GM19238 (cell line): ENCODE data around the gene MINDY4.

Experiments
- DNase-seq: peaks from one replicate; pipeline ENCODE4 v3.0.0; 2011; ENCODE audit warnings: low spot score; ENCODE audit not compliant: insufficient read length

Gene MINDY4

DNA sequence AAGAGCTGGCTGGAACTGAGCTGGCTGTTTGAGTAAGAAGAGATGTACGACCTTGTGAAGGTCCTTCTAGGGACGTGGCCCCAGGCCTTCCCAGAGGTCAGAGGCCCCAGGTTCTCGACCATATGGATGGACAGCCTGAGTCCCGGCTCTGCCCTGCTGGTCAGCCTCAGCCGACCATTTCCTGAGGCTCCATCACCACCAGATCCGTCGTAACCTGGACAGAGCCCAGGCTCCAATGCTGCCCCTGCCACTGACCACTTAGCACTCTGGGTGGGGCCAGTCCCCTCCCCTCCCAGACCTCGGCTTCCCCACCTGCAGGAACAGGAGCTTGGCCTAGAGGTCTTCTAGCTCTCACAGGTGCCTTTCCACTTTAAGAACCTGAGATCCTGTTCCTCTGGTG lies 29.9 kb upstream of the MINDY4 start:
- no peak for DNase-seq

DNA sequence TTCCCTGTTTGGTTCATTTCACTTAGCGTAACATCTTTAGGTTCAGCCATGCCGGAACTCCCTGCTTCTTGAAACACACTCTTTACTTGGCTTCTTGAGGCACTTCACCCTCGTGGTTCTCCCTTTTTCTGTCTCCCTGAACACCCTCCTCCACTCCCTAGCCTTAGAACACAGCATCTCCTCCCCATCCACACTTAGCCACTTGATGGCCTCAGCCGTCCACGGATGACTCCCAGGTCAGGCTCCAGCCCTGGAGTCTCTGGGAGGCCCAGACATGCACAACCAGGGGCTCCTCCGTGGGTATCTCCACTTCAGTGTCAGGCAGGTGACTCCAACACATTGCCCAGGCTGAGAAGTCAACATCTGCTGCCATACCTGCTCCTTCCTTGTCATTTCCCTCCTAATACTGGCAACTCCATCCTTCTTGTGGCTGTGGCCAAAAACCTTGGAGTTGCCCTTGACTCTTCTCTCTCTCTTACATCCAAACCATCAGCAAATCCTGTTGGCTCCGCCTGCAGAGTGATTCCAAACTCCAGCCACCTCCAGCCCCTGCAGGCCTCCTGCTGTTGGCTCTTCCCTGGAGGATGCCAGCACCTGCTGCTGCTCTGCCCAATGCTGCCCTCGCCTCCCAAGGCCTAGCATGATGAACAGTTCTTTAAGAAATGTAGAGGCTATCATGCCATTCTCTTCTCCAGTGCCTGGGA lies 27.7 kb upstream of the MINDY4 start:
- DNase-seq: no peak

DNA sequence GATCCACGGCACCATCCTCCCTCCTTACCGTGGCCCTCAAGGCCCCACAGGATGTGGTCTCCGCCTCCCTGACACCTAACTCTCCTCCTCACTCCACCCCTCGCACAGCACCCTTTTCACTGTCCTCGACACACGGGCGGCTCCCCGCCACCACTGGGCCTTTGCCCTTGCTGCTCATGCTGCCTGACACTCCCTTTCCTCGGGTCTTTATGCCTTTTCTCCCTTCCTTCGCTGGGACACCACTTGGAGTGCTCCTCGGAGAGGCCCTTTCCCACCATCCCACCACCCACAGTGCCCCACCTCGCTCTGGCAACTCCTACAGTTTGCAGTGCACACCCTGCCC lies 27.2 kb upstream of the MINDY4 start:
- no peak for DNase-seq

DNA sequence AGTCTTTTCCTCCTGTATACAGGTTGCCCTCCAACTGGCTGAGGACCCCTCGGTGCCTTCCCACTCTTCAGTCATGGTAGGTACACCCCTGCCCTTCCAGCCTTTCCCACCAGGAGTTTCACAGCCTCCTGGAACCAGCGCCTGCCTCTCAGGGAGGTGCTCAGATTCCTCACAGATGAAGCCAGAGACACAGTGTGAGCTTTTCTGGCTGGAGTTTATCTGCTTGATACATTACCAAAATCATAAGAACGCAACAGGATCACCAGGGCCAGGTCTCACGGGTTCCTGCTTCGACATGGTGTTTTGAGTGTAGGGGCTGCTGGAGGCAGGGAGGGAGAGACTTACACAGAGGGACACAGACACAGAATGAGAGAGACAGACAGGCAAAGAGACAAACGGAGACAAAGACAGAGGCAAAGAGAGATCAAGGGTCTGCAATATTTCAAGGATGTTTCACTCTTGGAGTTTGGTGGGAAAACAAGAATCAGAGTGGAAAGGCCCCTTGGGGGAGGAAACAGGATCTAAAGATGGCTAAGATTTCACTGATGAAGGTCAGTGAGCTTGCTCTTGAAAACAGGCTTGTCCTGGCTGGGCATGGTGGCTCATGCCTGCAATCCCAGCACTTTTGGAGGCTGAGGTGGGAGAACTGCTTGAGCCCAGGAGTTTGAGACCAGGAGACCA lies 25.8 kb upstream of the MINDY4 start:
- DNase-seq: no peak

DNA sequence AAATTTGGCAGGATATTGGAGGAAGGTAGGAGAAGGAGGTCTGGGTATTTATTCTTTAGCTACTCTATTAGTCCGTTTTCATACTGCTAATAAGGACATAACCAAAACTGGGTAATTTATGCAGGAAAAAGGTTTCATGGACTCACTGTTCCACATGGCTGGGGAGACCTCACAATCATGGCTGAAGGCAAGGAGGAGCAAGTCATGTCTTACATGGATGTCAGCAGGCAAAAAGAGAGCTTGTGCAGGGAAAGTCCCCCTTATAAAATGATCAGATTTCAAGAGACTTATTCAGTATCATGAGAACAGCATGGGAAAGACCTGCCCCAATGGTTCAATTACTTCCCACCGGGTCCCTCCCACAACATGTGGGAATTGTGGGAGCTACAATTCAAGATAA lies 21.2 kb upstream of the MINDY4 start:
- no peak for DNase-seq

DNA sequence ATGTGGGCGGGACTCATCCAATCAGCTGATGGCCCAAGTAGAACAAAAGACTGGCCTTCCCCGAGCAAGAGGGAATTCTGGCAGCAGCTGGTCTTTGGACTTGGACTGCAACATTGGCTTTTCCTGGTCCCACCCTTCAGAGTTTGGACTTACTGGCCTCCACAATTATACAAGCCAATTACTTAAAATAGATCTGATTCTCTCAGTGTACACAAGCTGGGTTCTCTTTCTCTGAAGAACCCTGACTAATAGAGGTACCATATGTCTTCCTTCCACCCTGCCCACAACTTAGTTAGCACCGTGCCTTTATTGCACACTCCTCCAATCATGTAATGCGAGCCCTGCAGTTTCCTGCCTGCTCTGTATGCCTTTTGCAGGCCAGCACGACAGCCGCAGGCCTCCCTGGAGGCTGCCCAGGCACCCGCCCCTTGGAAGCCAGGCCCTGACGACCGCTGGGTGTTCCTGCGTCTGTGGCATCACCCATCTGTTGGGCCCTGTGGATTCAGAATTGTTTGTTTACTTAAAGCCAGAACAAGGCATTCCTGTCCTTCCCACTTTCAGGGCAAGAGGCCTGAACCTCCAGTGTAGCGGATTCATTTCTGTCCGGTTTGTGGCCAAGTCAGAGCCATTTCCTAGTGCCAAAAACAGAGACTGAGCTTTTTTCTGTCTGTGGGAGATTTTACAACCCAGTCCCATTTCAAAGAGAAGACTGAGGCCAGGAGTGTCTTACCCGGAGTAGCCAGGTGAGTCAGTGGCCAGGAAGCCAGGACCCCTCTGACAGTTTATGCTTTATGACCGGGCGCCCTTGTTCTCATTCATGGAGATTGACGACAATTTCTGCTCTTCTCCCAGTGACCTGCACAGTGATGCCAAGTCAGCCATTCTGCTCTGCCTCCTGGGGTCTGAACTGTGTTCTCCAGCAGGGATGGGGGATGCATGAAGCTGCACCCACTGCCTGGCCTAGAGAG lies 20.2 kb upstream of the MINDY4 start:
- no peak for DNase-seq

DNA sequence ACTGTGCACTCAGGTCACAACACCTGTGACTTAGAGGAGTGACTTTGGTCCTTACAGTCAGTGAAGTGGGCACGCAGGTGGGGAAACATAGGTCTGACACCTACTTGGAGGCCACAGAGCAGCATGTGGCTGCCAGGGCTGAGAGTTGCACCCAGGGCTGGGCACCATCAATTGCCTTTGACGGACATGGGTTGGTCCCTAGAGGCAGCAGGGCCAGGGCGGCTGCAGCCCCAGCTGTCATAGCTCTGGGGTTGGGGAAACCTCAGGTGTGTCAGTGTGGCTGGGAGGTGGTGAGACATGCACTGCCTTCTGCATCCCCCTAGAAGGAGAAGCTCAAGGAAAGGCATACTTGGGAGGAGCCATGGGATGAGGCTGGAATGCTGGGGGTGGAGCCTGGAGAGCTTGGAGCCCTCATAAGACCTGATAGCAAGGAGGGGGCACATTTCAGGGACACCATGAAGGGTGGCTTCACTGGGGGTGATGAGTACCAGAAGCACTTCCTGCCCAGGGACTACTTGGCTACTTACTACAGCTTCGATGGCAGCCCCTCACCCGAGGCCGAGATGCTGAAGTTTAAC lies 19.4 kb upstream of the MINDY4 start, which contains the start of gene INMT:
INMT (plus strand) TSS at position 440 of the 578 bp plus-strand sequence; CDS start at position 456, 16 bp downstream.
- no peak for DNase-seq

DNA sequence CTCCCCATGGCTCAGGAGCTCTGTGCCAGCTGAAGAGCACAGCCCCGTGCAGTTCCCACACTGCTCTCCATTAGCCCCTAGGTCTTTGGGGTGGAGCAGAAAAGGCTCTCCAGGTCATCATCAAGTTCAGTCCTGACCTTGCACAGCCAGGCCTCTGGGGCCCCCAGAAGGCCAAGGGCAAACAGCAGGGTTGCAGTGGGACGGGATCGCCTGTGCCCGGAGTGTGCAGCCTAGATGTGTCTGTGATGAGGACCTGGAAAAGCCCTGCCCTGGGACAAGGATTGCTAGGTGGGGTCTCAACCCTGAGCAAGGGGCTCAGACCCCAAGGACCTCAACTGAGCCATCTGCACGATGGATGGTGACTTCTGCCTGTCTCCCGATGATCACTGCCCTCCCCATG lies 18.7 kb upstream of the MINDY4 start:
- no peak for DNase-seq

DNA sequence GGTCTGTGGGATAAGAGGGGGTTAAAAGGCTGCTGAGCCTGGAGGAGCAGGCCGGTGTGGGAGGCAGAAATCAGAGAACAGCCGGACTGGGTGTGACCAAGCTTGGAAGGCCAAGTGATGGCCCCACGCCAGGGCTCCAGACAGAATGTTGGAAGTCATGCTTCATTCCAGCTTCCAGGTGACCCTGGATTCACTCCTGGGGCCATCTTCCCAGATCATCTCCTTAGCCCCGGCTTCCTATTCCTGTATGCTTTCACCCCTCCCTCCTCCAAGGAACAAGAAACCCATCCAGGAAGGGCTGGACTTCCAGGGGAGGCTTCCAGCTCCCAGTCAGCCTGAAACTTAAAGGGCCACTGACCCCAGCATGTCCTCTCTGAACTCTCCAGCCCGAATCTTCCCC lies 18.2 kb upstream of the MINDY4 start:
- DNase-seq: no peak

DNA sequence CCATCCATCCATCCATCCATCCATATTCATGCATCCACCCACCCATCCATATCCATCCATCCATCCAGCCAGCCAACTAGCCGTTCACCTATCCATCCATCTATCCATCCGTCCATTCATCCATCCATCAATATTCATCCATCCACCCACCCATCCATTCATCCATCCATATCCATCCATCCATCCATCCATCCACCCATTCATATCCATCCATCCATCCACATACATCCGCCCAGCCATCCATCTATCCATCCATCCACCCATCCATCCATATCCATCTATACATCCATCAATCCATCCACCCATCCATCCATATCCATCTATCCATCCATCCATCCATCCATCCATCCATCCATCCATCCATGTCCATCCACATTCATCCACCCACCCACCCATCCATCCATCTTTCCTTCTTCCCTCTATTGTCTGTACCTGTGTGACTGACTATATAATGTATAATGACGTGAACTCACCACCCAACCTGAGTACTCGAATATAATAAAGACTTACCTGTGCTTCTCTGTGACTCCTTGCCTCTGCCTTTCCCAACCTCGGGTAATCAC lies 16.8 kb upstream of the MINDY4 start:
- DNase-seq: no peak

DNA sequence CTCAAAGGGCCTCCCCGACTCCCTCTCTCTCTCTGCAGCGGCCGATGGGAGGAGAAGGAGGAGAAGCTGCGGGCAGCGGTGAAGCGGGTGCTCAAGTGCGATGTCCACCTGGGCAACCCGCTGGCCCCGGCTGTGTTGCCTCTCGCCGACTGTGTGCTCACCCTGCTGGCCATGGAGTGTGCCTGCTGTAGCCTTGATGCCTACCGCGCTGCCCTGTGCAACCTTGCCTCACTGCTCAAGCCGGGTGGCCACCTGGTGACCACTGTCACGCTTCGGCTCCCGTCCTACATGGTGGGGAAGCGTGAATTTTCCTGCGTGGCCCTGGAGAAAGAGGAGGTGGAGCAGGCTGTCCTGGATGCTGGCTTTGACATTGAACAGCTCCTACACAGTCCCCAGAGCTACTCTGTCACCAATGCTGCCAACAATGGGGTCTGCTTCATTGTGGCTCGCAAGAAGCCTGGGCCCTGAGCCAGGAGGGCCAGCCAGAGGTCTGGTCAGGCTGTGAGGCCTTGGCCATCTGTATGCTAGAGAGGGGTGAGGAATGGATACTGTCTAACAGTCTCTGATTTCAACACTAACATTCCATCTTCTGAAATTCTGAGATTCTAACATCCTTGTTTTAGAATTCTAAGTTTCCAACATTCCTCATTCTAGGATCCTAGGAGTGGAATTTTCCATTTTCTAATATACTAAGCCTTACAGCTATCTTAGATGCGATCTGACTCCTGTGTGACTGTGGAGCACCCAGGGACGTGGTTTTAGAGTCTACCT lies 15.6 kb upstream of the MINDY4 start:
- no peak for DNase-seq

DNA sequence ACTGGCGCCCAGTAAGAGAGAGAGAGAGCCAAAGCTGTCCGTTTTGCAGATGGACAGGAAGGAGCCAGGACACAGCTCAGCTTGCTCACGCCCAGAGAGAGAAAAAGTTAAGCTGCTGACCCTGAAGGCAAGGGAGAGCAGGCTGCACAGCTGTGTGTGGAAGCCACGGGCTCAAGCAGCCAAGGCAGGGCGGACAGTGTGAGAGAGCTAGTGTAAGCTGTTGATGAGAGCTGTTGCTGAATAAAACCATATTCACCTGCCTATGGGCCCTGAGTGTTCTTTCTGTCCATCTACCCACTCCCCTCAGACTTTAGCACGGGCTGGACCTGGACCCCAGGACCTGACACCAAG lies 13.9 kb upstream of the MINDY4 start:
- no peak for DNase-seq

DNA sequence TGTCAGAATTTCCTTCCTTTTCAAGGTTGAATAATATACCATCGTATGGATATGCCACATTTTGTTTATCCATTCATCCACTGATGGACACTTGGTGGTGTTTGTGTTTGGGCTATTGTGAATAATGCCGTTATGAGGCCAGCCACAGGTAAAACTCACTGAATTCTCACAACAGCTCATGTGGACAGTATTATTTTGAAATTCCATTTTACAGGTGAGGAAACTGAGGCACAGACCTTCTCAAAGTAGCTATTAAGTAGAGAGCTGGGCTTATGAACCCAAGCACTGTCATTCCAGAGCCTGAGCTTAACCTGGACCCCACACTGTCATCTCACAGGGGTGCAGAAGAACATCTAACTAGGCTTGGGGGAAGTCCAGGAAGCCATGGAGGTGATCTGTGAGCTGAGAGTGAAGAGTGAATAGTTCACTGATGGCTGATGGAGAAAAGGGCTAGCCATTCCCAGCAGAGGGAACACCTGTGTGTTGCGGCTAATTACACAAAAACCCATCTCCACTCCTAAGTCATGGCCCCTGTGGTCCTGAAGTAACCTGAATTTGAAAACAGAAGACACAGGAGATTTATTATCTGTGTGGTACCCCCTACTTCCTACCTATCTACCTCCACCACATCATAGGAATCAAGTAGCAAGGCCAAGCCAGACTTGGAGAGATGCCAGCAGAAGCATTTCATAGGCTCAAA lies 10.6 kb upstream of the MINDY4 start:
- no peak for DNase-seq

DNA sequence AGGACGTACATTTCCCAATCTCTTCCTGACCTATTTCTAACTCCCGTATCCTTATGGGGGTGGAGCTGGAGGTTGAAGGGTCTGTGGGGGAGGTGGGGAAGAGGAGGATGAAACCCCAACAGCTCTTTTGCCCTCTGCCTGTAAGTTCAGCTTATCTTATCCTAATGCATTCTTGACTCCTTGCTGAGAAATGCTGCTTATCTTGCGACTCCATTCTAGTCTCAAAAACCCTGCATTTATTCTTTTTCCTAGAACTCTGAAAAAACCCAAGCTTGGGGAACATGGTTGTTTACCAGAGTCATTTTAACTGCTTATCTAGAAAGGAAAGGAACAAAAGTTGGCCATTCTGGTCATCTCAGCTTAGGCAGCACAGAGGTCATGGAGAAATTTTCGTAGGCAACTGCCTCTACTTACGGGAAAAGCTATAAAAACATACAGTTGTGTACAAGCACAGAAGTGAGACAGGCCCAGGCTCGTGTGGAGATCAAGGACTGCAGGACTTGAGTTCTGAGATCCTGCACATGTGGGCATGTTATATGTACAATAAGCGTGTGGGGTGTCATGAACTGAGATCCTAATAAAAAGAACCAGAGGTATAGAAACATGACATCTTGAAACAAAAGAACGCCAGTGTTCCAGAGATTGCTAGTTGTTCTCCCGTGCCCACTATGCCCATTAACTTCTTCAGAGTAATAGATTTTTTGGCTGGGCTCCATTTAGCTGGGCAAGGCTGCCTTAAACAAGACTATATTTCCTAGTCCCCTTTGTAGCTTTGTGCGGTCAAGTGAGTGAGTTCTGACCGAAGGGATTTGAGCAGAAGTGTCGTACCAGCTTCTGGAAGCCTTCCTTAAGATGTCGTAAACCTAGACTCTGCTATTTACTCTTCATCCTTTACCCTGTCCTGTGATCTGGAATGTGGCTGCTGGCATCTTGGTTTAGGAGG lies 9.7 kb upstream of the MINDY4 start:
- DNase-seq: no peak

DNA sequence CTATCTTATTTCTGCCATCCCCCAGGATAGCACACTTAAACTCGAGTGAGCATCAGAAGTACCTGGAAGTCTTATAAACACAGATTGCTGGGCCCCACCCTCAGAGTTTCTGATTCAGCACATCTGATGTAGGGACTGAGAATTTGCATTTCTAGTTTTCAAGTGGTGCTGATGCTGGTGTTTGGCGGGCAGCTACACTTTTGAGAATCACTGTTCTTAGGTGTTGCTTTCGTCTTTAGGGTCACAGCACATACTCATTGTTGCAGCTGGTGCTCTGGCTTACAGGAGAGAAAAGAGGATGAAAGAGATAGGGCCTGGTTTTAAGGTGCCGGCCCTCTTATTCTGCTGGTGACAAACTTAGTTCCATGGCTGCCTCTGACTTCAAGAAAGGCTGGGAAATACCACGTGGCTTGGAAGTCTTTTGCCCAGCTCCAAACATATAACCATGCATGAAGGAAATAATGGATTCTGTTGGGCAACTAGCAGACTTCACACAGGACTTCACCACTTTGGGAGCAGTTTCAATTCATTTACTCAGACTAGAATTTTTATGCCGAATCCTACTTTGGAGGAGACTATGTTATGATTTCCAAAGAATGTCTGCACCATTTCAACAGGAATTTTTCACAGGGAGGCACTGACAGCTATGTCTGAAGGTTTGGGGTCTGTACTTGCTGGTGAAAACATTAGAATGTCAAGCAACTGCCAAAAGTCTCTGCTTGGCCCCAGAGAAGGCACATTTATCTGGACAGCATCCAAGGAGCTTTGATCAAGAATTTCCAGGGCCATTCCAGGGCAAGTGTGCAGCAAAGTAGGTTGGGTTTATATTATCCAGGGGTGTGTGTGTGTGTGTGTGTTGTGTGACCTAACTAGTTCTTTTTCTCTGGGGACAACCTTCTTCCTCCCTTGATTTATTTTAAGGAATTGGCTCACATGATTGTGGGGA lies 6.9 kb upstream of the MINDY4 start:
- DNase-seq: no peak

DNA sequence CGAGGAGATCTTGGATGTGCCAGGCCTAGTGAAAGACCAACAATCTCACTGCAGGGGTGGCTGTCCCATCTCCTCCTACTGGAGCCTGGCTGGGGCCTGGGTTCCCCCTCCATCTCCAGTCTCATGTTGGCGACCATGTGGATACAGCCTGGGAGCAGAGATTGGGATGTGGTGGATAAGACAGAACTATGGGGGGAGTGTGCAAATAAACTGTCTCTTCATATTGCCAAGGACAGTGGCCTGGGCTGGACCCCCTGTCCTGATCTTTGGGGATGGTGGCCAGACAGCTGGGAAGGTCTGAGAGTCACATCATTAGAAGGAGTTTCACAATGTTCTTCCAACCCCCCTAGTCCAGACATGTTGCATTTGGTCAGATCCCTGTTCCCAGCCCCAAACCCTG lies 5.8 kb upstream of the MINDY4 start:
- DNase-seq: no peak

DNA sequence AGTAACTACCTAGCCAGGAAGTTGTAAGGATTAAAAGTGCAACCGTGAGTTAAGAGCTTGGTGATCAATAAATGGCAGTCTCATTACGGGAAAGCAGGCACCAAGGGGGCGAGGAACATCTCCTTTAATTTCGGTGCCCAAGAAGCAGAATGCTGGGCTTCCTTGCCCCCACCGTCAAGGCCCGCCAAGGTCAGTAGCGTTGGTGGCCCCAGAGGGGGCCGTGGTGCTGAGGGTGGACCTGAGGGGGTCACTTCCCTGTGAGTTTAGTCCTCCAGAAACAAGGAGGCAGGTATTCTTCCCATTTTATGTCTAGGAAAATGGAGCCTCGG lies 408 bp upstream of the MINDY4 start:
- no peak for DNase-seq

DNA sequence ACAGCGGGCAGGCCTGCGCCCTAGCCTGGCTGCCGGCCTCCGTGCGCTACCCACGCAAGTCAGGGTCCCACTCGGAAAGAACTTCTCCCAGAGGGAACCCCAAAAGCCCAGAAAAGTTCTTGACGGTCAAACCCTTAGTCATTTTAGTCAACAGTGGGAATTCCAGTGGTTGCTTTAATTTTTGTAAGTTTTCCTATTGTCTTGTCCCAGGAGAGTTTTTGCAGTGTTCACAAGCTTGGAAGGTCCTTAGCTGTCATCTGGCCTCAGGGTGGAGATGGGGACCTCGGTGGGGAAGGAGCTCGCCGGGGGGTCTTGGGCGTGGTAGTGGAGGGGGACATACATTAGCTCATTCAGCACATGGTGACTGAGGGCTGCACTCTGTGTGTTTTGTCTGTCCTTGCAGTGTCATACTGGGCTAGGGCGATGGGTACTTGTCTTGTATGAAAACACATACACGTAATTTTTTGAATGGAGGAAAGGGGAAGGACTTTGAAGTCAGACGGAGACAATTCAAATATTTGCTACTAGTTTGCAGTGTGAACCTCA lies 736 bp downstream of the MINDY4 start:
- DNase-seq: no peak
